ENCODE results near the gene ANXA3. TPM values are rescaled to one million over a fixed set of nuclear protein-coding genes. Genes with fewer than 3 reads are reported as not detected.

The ANXA3 gene
- total and polyA plus RNA-seq, 4 donors = 15.4 to 70.0 (median 29.9) TPM

DNA sequence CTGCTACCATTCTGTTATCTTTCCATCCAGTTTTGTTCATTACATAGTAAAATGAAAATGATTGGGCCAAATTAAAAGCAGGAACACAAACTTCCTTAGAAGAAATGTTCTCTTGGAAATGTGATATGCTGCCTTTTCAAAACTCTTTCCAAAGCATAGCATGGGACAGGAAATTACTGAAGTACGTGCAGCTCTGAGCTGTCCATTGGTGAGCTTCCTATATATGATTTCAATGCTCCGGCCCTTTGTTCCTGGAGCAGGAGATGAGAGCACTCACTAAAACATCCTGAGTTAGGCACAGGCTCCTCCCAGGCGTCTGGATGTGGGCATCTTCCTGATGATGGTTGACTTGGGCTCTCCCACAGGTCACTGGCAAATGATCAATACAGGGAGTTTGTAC is 33.0 kb upstream of the ANXA3 start:
- H3K9me3 ChIP-seq (ENCODE audit: control insufficient read depth, insufficient read depth, low read length) = no peaks in the 10 kb centered on the region
- no peaks in the 10 kb centered on the region for H3K4me1 ChIP-seq (ENCODE audit: control insufficient read depth, insufficient read depth, low read length)
- H3K27ac ChIP-seq (ENCODE audit: low read depth, low read length) = no peak overlapping the region
- 83% methylated on average over 3 of the region's 3 CpGs for WGBS (ENCODE audit: insufficient coverage)
- no peak overlapping the region for H3K4me3 ChIP-seq (ENCODE audit: low read depth, low read length)
- peaks cover 3% of the 10 kb centered on the region for H3K36me3 ChIP-seq (ENCODE audit: control insufficient read depth, insufficient read depth, low read length)
- no peaks in the 10 kb centered on the region for H3K27me3 ChIP-seq (ENCODE audit: control insufficient read depth, insufficient read depth, low read length)
- DNase-seq (ENCODE audit: low read depth in 4 of 6, low spot score in 6 of 6) = no peak

DNA sequence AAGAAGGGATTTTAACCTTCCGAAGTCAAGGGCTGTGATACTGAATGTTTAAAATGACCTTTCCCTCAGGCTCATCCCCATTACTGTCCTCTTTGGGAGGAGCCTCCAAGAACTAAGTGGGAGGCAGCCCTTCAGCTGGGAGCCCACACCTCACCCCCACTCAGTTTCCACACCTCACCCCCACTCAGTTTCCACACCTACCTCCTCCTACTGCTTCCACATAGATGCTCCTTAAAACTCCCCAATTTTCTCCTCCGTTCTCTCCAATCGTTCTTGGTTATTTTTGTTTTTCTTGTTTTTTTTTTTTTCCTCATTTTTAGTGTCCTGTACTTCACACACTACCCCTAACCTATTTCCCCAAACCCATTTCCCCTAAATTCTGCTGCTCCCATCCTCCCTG is 31.6 kb upstream of the ANXA3 start:
- H3K27ac ChIP-seq (ENCODE audit: low read depth, low read length) = no peak overlapping the region
- H3K36me3 ChIP-seq (ENCODE audit: control insufficient read depth, insufficient read depth, low read length) = peaks cover 6% of the 10 kb centered on the region
- no peaks in the 10 kb centered on the region for H3K9me3 ChIP-seq (ENCODE audit: control insufficient read depth, insufficient read depth, low read length)
- no peak for DNase-seq (ENCODE audit: low read depth in 4 of 6, low spot score in 6 of 6)
- WGBS (ENCODE audit: insufficient coverage) = no CpG with 5 or more reads among the region's 3 CpGs
- no peaks in the 10 kb centered on the region for H3K4me1 ChIP-seq (ENCODE audit: control insufficient read depth, insufficient read depth, low read length)
- H3K27me3 ChIP-seq (ENCODE audit: control insufficient read depth, insufficient read depth, low read length) = no peaks in the 10 kb centered on the region
- H3K4me3 ChIP-seq (ENCODE audit: low read depth, low read length) = no peak overlapping the region

GRCh38 chr4:78520808-78521226 is 30.8 kb upstream of the ANXA3 start:
- Histone ChIP-seq H3K27ac (ENCODE audit: low read depth, low read length) (no peak overlapping the region), H3K27me3 (ENCODE audit: control insufficient read depth, insufficient read depth, low read length) (no peaks in the 10 kb centered on the region), H3K4me3 (ENCODE audit: low read depth, low read length) (no peak overlapping the region), H3K4me1 (ENCODE audit: control insufficient read depth, insufficient read depth, low read length) (no peaks in the 10 kb centered on the region), H3K36me3 (ENCODE audit: control insufficient read depth, insufficient read depth, low read length) (peaks cover 2% of the 10 kb centered on the region), H3K9me3 (ENCODE audit: control insufficient read depth, insufficient read depth, low read length) (no peaks in the 10 kb centered on the region)
- no peak for DNase-seq (ENCODE audit: low read depth in 4 of 6, low spot score in 6 of 6)
- 70% methylated on average over 2 of the region's 3 CpGs for WGBS (ENCODE audit: insufficient coverage)

GRCh38 chr4:78524009-78524408 is 27.6 kb upstream of the ANXA3 start:
- Histone ChIP-seq H3K27ac (ENCODE audit: low read depth, low read length) (no peak overlapping the region), H3K36me3 (ENCODE audit: control insufficient read depth, insufficient read depth, low read length) (peaks cover 2% of the 10 kb centered on the region), H3K4me1 (ENCODE audit: control insufficient read depth, insufficient read depth, low read length) (no peaks in the 10 kb centered on the region), H3K27me3 (ENCODE audit: control insufficient read depth, insufficient read depth, low read length) (no peaks in the 10 kb centered on the region), H3K9me3 (ENCODE audit: control insufficient read depth, insufficient read depth, low read length) (no peaks in the 10 kb centered on the region), H3K4me3 (ENCODE audit: low read depth, low read length) (no peak overlapping the region)
- no peak for DNase-seq (ENCODE audit: low read depth in 4 of 6, low spot score in 6 of 6)
- WGBS (ENCODE audit: insufficient coverage) = 100% methylated on average over 1 of the region's 1 CpG

- 87% methylated on average over 3 of the region's 3 CpGs for WGBS (ENCODE audit: insufficient coverage)
- no peak for DNase-seq (ENCODE audit: low read depth in 4 of 6, low spot score in 6 of 6)
- Histone ChIP-seq H3K36me3 (ENCODE audit: control insufficient read depth, insufficient read depth, low read length) (peaks cover 2% of the 10 kb centered on the region), H3K27ac (ENCODE audit: low read depth, low read length) (no peak overlapping the region), H3K9me3 (ENCODE audit: control insufficient read depth, insufficient read depth, low read length) (peaks cover 3% of the 10 kb centered on the region), H3K4me1 (ENCODE audit: control insufficient read depth, insufficient read depth, low read length) (no peaks in the 10 kb centered on the region), H3K27me3 (ENCODE audit: control insufficient read depth, insufficient read depth, low read length) (no peaks in the 10 kb centered on the region), H3K4me3 (ENCODE audit: low read depth, low read length) (no peak overlapping the region)
Measured at GRCh38 chr4:78525559-78525958, 26.0 kb upstream of the ANXA3 start.

DNA sequence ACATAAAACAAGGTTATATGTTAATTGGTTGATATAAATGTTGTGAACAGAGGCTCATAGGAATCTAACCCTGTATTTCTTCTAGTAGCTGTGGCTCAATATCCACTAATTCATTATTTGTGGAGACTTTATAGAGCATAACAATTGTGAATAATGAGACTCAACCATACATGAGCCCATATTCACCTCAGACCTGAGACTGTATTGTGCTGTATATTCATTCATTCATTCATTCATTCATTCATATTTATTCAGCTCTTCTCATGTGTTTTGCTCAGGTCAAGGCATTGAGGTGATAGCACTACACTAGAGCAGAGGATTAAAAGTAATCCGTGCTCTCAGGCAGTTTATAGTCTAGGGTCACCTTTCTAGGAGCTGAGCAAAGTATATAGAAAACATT is 24.5 kb upstream of the ANXA3 start:
- Histone ChIP-seq H3K36me3 (ENCODE audit: control insufficient read depth, insufficient read depth, low read length) (peaks cover 2% of the 10 kb centered on the region), H3K27me3 (ENCODE audit: control insufficient read depth, insufficient read depth, low read length) (no peaks in the 10 kb centered on the region), H3K27ac (ENCODE audit: low read depth, low read length) (no peak overlapping the region), H3K4me3 (ENCODE audit: low read depth, low read length) (no peak overlapping the region), H3K4me1 (ENCODE audit: control insufficient read depth, insufficient read depth, low read length) (no peaks in the 10 kb centered on the region), H3K9me3 (ENCODE audit: control insufficient read depth, insufficient read depth, low read length) (peaks cover 3% of the 10 kb centered on the region)
- WGBS (ENCODE audit: insufficient coverage) = no CpG with 5 or more reads among the region's 1 CpG
- no peak for DNase-seq (ENCODE audit: low read depth in 4 of 6, low spot score in 6 of 6)

GRCh38 chr4:78527555-78527954 is 24.0 kb upstream of the ANXA3 start:
- Histone ChIP-seq H3K4me3 (ENCODE audit: low read depth, low read length) (no peak overlapping the region), H3K9me3 (ENCODE audit: control insufficient read depth, insufficient read depth, low read length) (peaks cover 3% of the 10 kb centered on the region), H3K4me1 (ENCODE audit: control insufficient read depth, insufficient read depth, low read length) (no peaks in the 10 kb centered on the region), H3K27ac (ENCODE audit: low read depth, low read length) (no peak overlapping the region), H3K36me3 (ENCODE audit: control insufficient read depth, insufficient read depth, low read length) (peaks cover 2% of the 10 kb centered on the region), H3K27me3 (ENCODE audit: control insufficient read depth, insufficient read depth, low read length) (no peaks in the 10 kb centered on the region)
- DNase-seq (ENCODE audit: low read depth in 4 of 6, low spot score in 6 of 6) = no peak
- WGBS (ENCODE audit: insufficient coverage) = 89% methylated on average over 4 of the region's 4 CpGs

DNA sequence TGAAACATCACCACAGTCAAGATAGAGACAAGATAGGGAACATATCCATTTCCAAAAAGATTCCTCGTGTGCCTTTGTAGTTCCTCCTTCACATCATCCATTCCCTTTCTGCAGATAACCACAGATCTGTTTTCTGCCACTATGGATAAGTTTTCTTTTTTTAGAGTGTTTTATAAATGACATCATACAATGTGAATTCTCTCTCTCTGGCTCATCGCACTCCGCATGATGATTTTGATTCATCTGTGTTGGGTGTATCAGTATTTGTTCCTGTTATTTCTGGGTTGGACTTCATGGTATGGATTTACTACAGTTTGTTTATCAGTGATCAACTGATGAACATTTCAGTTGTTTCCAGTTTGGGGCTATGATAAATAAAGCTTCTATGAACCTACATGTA is 23.2 kb upstream of the ANXA3 start:
- H3K4me1 ChIP-seq (ENCODE audit: control insufficient read depth, insufficient read depth, low read length) = no peaks in the 10 kb centered on the region
- WGBS (ENCODE audit: insufficient coverage) = no CpG with 5 or more reads among the region's 3 CpGs
- DNase-seq (ENCODE audit: low read depth in 4 of 6, low spot score in 6 of 6) = no peak

DNA sequence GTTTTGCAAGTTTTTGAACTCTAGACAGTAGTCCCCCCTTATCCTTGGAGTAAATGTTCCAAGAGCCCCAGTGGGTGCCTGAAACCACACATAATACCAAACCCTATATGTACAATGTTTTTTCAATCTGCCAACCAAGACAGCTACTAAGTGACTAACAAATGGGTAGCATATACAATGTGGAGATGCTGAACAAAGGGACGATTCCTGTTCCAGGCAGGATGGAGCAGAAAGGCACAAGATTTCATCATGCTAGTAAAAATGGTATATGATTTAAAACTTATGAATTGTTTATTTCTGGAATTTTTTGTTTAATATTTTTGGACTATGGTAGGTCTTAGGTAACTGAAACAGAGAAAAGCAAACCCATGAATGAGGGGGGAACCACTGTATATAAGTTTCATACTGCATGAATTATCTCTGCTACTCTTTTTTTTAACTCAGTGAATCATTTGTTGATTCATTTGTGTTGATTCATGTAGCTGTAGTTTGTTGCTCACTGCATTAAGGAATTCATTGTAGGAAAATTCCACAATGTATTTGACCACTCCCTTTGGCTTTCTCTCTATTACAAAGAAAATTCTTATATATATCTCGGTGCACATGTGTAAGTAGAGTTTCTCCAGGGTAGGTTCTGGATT is 21.9 kb upstream of the ANXA3 start:
- H3K9me3 ChIP-seq (ENCODE audit: control insufficient read depth, insufficient read depth, low read length) = peaks cover 3% of the 10 kb centered on the region
- H3K4me1 ChIP-seq (ENCODE audit: control insufficient read depth, insufficient read depth, low read length) = peaks cover 4% of the 10 kb centered on the region
- no peak overlapping the region for H3K27ac ChIP-seq (ENCODE audit: low read depth, low read length)
- no peak overlapping the region for H3K4me3 ChIP-seq (ENCODE audit: low read depth, low read length)
- no peak for DNase-seq (ENCODE audit: low read depth in 4 of 6, low spot score in 6 of 6)
- WGBS (ENCODE audit: insufficient coverage) = no CpG with 5 or more reads among the region's 2 CpGs
- no peaks in the 10 kb centered on the region for H3K27me3 ChIP-seq (ENCODE audit: control insufficient read depth, insufficient read depth, low read length)
- H3K36me3 ChIP-seq (ENCODE audit: control insufficient read depth, insufficient read depth, low read length) = no peaks in the 10 kb centered on the region

More for the DNA sequence above, 23.2 kb upstream of the ANXA3 start:
- H3K27me3 ChIP-seq (ENCODE audit: control insufficient read depth, insufficient read depth, low read length) = no peaks in the 10 kb centered on the region
- no peak overlapping the region for H3K27ac ChIP-seq (ENCODE audit: low read depth, low read length)
- H3K9me3 ChIP-seq (ENCODE audit: control insufficient read depth, insufficient read depth, low read length) = peaks cover 3% of the 10 kb centered on the region
- peaks cover 2% of the 10 kb centered on the region for H3K36me3 ChIP-seq (ENCODE audit: control insufficient read depth, insufficient read depth, low read length)
- no peak overlapping the region for H3K4me3 ChIP-seq (ENCODE audit: low read depth, low read length)

GRCh38 chr4:78532046-78532445 is 19.5 kb upstream of the ANXA3 start:
- no peaks in the 10 kb centered on the region for H3K27me3 ChIP-seq (ENCODE audit: control insufficient read depth, insufficient read depth, low read length)
- H3K36me3 ChIP-seq (ENCODE audit: control insufficient read depth, insufficient read depth, low read length) = no peaks in the 10 kb centered on the region
- peaks cover 4% of the 10 kb centered on the region for H3K4me1 ChIP-seq (ENCODE audit: control insufficient read depth, insufficient read depth, low read length)
- no CpG with 5 or more reads among the region's 1 CpG for WGBS (ENCODE audit: insufficient coverage)
- no peak overlapping the region for H3K4me3 ChIP-seq (ENCODE audit: low read depth, low read length)
- no peak for DNase-seq (ENCODE audit: low read depth in 4 of 6, low spot score in 6 of 6)
- H3K27ac ChIP-seq (ENCODE audit: low read depth, low read length) = no peak overlapping the region
- H3K9me3 ChIP-seq (ENCODE audit: control insufficient read depth, insufficient read depth, low read length) = peaks cover 3% of the 10 kb centered on the region
